IMR-90 (cell line): ENCODE measurements around the gene SPACDR. TPM values are rescaled to one million over a fixed set of nuclear protein-coding genes. Genes with fewer than 3 reads are reported as not detected.
"Not testable (repeated sequence)": the region's sequence is repeated elsewhere in the genome, so short reads cannot be mapped to it uniquely, and the experiment has no call there.

Experiments used
- ATAC-seq: fragments of 200-7000 bp; cut with Tn5 transposase; 2 replicates; pipeline ENCODE4 v1.9.1; 2020; ENCODE audit warnings: low read depth, mild to moderate bottlenecking, moderate library complexity
- BruUV-seq: library from RNA; stranded (reverse); fragments of 400-500 nt; replicated peaks from 2 replicates; lab custom pipeline; 2021; lab: Mats Ljungman, UMichigan
- CTCF ChIA-PET: fragments of 300-600 bp; formaldehyde crosslinking; extraction: SDS; loops from one replicate; lab custom pipeline; 2021; ENCODE audit warnings: antibody characterized with exemption; lab: Yijun Ruan, JAX
- POLR2A ChIA-PET: fragments of 300-600 bp; sonication (Branson Sonifier 250); formaldehyde crosslinking; loops from one replicate; lab custom pipeline; 2022; ENCODE audit warnings: antibody characterized with exemption; ENCODE audit not compliant: unreplicated experiment; lab: Charles Lee
- DNase-seq: peaks from one replicate; pipeline ENCODE4 v3.0.0; 2013
- H2AFZ ChIP-seq: replicated peaks from 2 replicates; pipeline ENCODE3; 2013; ENCODE audit warnings: low read length, mild to moderate bottlenecking; ENCODE audit not compliant: poor library complexity
- H2AK5ac ChIP-seq: 2 replicates; pipeline ENCODE4 v1.6.1; 2013; ENCODE audit warnings: low read depth, low read length, inconsistent platforms
- H2AK9ac ChIP-seq: replicated peaks from 2 replicates; pipeline ENCODE3; 2013; ENCODE audit warnings: mild to moderate bottlenecking, low read depth, low read length, moderate library complexity; ENCODE audit not compliant: poor library complexity
- H2BK120ac ChIP-seq: 2 replicates; pipeline ENCODE4 v1.6.1; 2013; ENCODE audit warnings: low read depth, low read length, inconsistent platforms
- H2BK15ac ChIP-seq: 3 replicates; pipeline ENCODE4 v1.6.1; 2013; ENCODE audit warnings: low read depth, low read length, inconsistent platforms
- H2BK20ac ChIP-seq: 2 replicates; pipeline ENCODE4 v1.6.1; 2013; ENCODE audit warnings: low read depth, mild to moderate bottlenecking, inconsistent platforms, low read length, moderate library complexity
- H2BK5ac ChIP-seq: 2 replicates; pipeline ENCODE4 v1.6.1; 2013; ENCODE audit warnings: mild to moderate bottlenecking, low read depth, low read length, inconsistent platforms; ENCODE audit not compliant: poor library complexity, severe bottlenecking
- H3K14ac ChIP-seq: replicated peaks from 2 replicates; pipeline ENCODE4 v1.6.1; 2013; ENCODE audit warnings: low read depth, low read length, inconsistent platforms
- H3K18ac ChIP-seq: 2 replicates; pipeline ENCODE4 v1.6.1; 2013; ENCODE audit warnings: low read depth, low read length, control low read depth
- H3K23ac ChIP-seq: 2 replicates; pipeline ENCODE4 v1.6.1; 2013; ENCODE audit warnings: low read depth, low read length, inconsistent platforms
- H3K27ac ChIP-seq: 2 replicates; pipeline ENCODE4 v1.5.1; 2013; ENCODE audit warnings: mild to moderate bottlenecking, control low read depth, low read length; ENCODE audit not compliant: insufficient read depth
- H3K27me3 ChIP-seq: 2 replicates; pipeline ENCODE4 v1.6.1; 2013; ENCODE audit warnings: low read length; ENCODE audit not compliant: control insufficient read depth, insufficient read depth
- H3K36me3 ChIP-seq: 2 replicates; pipeline ENCODE4 v1.6.1; 2013; ENCODE audit warnings: low read length, mixed read lengths; ENCODE audit not compliant: control insufficient read depth, insufficient read depth
- H3K4ac ChIP-seq: 2 replicates; pipeline ENCODE4 v1.6.1; 2013; ENCODE audit warnings: low read depth, low read length, inconsistent platforms
- H3K4me1 ChIP-seq: 2 replicates; pipeline ENCODE4 v1.6.1; 2013; ENCODE audit warnings: low read length, mixed read lengths; ENCODE audit not compliant: control insufficient read depth, insufficient read depth
- H3K4me2 ChIP-seq: 2 replicates; pipeline ENCODE4 v1.6.1; 2013; ENCODE audit warnings: low read depth, mild to moderate bottlenecking, control low read depth, low read length, moderate library complexity
- H3K4me3 ChIP-seq: 2 replicates; pipeline ENCODE4 v1.5.1; 2013; ENCODE audit warnings: low read depth, mild to moderate bottlenecking, control low read depth, low read length, moderate library complexity; ENCODE audit not compliant: insufficient read depth
- H3K56ac ChIP-seq: 2 replicates; pipeline ENCODE4 v1.6.1; 2013; ENCODE audit warnings: low read length, inconsistent platforms; ENCODE audit not compliant: insufficient read depth; ENCODE audit errors: extremely low read depth
- H3K79me1 ChIP-seq, 2 experiments: 2 replicates each; pipeline ENCODE4 v1.6.1; 2013; ENCODE audit warnings: low read length in 2 of 2, inconsistent platforms in 1 of 2, low read depth in 1 of 2
- H3K9ac ChIP-seq: 2 replicates; pipeline ENCODE4 v1.6.1; 2013; ENCODE audit warnings: low read depth, low read length, control low read depth
- H3K9me1 ChIP-seq: 2 replicates; pipeline ENCODE4 v1.6.1; 2013; ENCODE audit warnings: low read length, inconsistent platforms; ENCODE audit not compliant: insufficient read depth
- H3K9me3 ChIP-seq: 2 replicates; pipeline ENCODE4 v1.6.1; 2013; ENCODE audit warnings: low read length; ENCODE audit not compliant: control insufficient read depth, insufficient read depth
- H4K20me1 ChIP-seq: 2 replicates; pipeline ENCODE4 v1.6.1; 2013; ENCODE audit warnings: low read length, inconsistent platforms; ENCODE audit not compliant: insufficient read depth
- H4K5ac ChIP-seq: 2 replicates; pipeline ENCODE4 v1.6.1; 2013; ENCODE audit warnings: mild to moderate bottlenecking, low read depth, low read length, control low read depth
- H4K8ac ChIP-seq, 2 experiments: 2 replicates each; pipeline ENCODE4 v1.6.1; 2013; ENCODE audit warnings: low read depth in 2 of 2, low read length in 2 of 2, control low read depth in 1 of 2, inconsistent platforms in 1 of 2
- H4K91ac ChIP-seq: 2 replicates; pipeline ENCODE4 v1.6.1; 2013; ENCODE audit warnings: low read depth, low read length, inconsistent platforms; ENCODE audit not compliant: insufficient read depth
- CEBPB ChIP-seq: IDR thresholded peaks from 2 replicates; pipeline ENCODE4 v1.6.1; 2012; ENCODE audit warnings: low read depth, low read length, improper control_type of control experiment
- MAFK ChIP-seq: IDR thresholded peaks from 2 replicates; pipeline ENCODE4 v1.6.1; 2012; ENCODE audit warnings: low read depth, low read length, improper control_type of control experiment
- MAZ ChIP-seq: IDR thresholded peaks from 2 replicates; pipeline ENCODE4 v1.6.1; 2012; ENCODE audit warnings: low read depth, mild to moderate bottlenecking, low read length, improper control_type of control experiment, moderate library complexity, borderline replicate concordance
- WGBS, 2 experiments: methylation state at CpG; one replicate each; pipeline versions ENCODE4 v1.1.5 to v1.1.7; 2013; ENCODE audit warnings: missing lambda C conversion rate in 2 of 2; ENCODE audit not compliant: insufficient read length in 1 of 2; ENCODE audit errors: extremely low coverage in 2 of 2; 5-methylcytosine and 5-hydroxymethylcytosine counted together
- dilution Hi-C: fragments of 300-500 bp; cut with HindIII; formaldehyde crosslinking; loops from one replicate; pipeline ENCODE4 v1.14.3; 2018; ENCODE audit warnings: low sequenced_read_pairs; ENCODE audit not compliant: unreplicated experiment
- in situ Hi-C: fragments of 300-500 bp; cut with MboI; formaldehyde crosslinking; loops from 3 replicates; pipeline ENCODE4 v1.14.3; 2019; ENCODE audit warnings: low sequenced_read_pairs, inconsistent platforms, mixed read lengths
- intact Hi-C: fragments of 100-400 bp; cut with micrococcal nuclease; formaldehyde crosslinking; loops from 2 replicates; pipeline ENCODE4 v1.10.0; 2022
- polyA plus RNA-seq, 3 experiments: library from polyadenylated mRNA; depleted of rRNA; stranded (reverse); fragments of >200 nt; gene quantifications; 2 replicates each; pipeline ENCODE4 v1.2.3, GENCODE V29; 2012; ENCODE audit warnings: low replicate concordance in 1 of 3
- total RNA-seq: library from RNA; depleted of rRNA; stranded (reverse); fragments of >200 nt; gene quantifications from 2 replicates; pipeline ENCODE4 v1.2.3, GENCODE V29; 2012
- TF ChIP-seq, protein P1 (sequence below): fragments of 150-350 bp; IDR thresholded peaks from 2 replicates; pipeline ENCODE4 v1.6.1; 2017; ENCODE audit warnings: mild to moderate bottlenecking, antibody characterized with exemption, low read length, low read depth

SPACDR gene
- total and polyA plus RNA-seq, 2 of the 4 experiments (the other 2 are of a cell fraction), result 0.54 to 2.1 TPM

GRCh38 chr7:100449190-100449795, 14.8 kb downstream of the SPACDR start:
- dilution Hi-C loops (no loop called here), intact Hi-C loops (no loop called here), in situ Hi-C loops (loop anchor here (25.0 kb wide), 1 partner anchor 663 kb away; no protein-coding TSS in a partner anchor)
- BruUV-seq, result no TSS peak
- Histone ChIP-seq H2AFZ (peak overlapping the region; percentile 34), H3K79me1 (no peaks in the 10 kb centered on the region), H4K5ac (no peak overlapping the region), H2BK15ac (no peak overlapping the region), H3K9me1 (peaks cover 19% of the 10 kb centered on the region), H3K4me2 (no peak overlapping the region), H3K4me3 (no peak overlapping the region), H3K9me3 (no peaks in the 10 kb centered on the region), H2BK120ac (no peak overlapping the region), H3K36me3 (no peaks in the 10 kb centered on the region), H3K23ac (no peak overlapping the region), H2AK5ac (no peak overlapping the region), H4K20me1 (no peaks in the 10 kb centered on the region), H2BK20ac (no peak overlapping the region), H4K8ac (no peak overlapping the region), H3K27me3 (no peaks in the 10 kb centered on the region), H3K56ac (no peak overlapping the region), H3K9ac (no peak overlapping the region), H2BK5ac (no peak overlapping the region), H3K4me1 (peaks cover 20% of the 10 kb centered on the region), H3K4ac (no peak overlapping the region), H3K14ac (no peak overlapping the region), H3K18ac (no peak overlapping the region), H3K27ac (no peak overlapping the region), H4K91ac (no peak overlapping the region), H2AK9ac (peak overlapping the region; percentile 52)
- ChIA-PET CTCF (interaction anchor here (1.3 kb wide), 1 partner anchor 10 kb away, joined by 3 read pairs; no protein-coding TSS in a partner anchor), POLR2A (interaction anchor here (0.7 kb wide), 1 partner anchor 12 kb away, joined by 5 read pairs; no protein-coding TSS in a partner anchor)
- ATAC-seq (no peak), DNase-seq (no peak)
- WGBS, 2 experiments, result 92% methylated on average over 2 of the region's 13 CpGs; no CpG with 5 or more reads in 1 of the 2 experiments
- no peak for TF ChIP-seq MAFK
- TF ChIP-seq CEBPB, result peak; percentile 59
- TF ChIP-seq, protein P1, sequence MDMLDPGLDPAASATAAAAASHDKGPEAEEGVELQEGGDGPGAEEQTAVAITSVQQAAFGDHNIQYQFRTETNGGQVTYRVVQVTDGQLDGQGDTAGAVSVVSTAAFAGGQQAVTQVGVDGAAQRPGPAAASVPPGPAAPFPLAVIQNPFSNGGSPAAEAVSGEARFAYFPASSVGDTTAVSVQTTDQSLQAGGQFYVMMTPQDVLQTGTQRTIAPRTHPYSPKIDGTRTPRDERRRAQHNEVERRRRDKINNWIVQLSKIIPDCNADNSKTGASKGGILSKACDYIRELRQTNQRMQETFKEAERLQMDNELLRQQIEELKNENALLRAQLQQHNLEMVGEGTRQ, result no peak
- no peak for TF ChIP-seq MAZ

- H2BK15ac ChIP-seq, H3K23ac ChIP-seq, H3K4me3 ChIP-seq, H2AFZ ChIP-seq, H3K79me1 ChIP-seq, BruUV-seq, H3K27me3 ChIP-seq, H4K20me1 ChIP-seq, H2BK120ac ChIP-seq, H2BK20ac ChIP-seq, H3K18ac ChIP-seq, H3K36me3 ChIP-seq, H3K27ac ChIP-seq, ATAC-seq, H3K4me2 ChIP-seq, H2BK5ac ChIP-seq, H3K4ac ChIP-seq, H4K5ac ChIP-seq, POLR2A ChIA-PET, H2AK5ac ChIP-seq, H3K9ac ChIP-seq, intact Hi-C loops, H4K8ac ChIP-seq, H3K56ac ChIP-seq, H3K14ac ChIP-seq, dilution Hi-C loops, DNase-seq, H3K9me3 ChIP-seq, H2AK9ac ChIP-seq, H4K91ac ChIP-seq: not testable (repeated sequence)
- in situ Hi-C loops, result loop anchor here (25.0 kb wide), 1 partner anchor 665 kb away; no protein-coding TSS in a partner anchor
- WGBS, 2 experiments, result 91% methylated on average over 4 of the region's 8 CpGs; no CpG with 5 or more reads in 1 of the 2 experiments
- CTCF ChIA-PET, result interaction anchor here (0.5 to 0.6 kb wide), 2 partner anchors 98 to 113 kb away, joined by 3 read pairs; no protein-coding TSS in a partner anchor
- Histone ChIP-seq H3K4me1 (peaks cover 26% of the 10 kb centered on the region), H3K9me1 (peaks cover 24% of the 10 kb centered on the region)
These were observed 16.7 kb downstream of the SPACDR start for GRCh38 chr7:100447363-100447762.
